Renal cortical epithelial cell (primary cell): Measurements from ENCODE around the gene SOBP. TPM values are rescaled to one million over a fixed set of nuclear protein-coding genes. Genes with fewer than 3 reads are reported as not detected.

Experiments used
- DNase-seq: peaks from one replicate; pipeline ENCODE4 v3.0.0-alpha.2; 2011; ENCODE audit warnings: low read depth
- total RNA-seq: library from RNA; depleted of rRNA; stranded (reverse); fragments of >200 nt; gene quantifications from 2 replicates; pipeline ENCODE4 v1.2.3, GENCODE V29; 2014

SOBP gene
- total RNA-seq, 1 donor from 2014 or later, result 0.70 TPM

- no peak for DNase-seq
These were observed 200.2 kb downstream of the SOBP start for GRCh38 chr6:107689951-107690642.

DNA sequence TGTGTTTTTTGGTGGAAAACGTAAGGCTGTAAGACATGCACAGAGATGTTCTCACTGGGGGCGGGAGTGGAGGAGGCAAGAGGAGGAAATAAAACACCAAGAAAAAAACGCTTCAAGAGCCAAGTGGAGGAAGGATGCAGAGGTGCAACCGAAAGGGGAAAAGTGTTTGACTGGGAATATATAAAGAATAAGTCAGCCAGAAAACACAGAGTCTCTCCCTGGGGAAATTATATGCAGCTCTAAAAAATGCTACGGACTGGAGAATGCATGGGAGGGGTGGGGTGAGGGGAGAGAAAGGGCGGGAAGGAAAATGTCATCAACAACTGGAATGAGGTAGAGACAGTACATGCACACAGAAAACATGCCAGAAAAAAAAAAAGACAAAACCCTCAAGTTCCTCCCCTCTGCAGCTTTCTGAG lies 200.7 kb downstream of the SOBP start:
- no peak for DNase-seq

GRCh38 chr6:107691062-107691751 lies 201.3 kb downstream of the SOBP start:
- peak; percentile 24 for DNase-seq

DNA sequence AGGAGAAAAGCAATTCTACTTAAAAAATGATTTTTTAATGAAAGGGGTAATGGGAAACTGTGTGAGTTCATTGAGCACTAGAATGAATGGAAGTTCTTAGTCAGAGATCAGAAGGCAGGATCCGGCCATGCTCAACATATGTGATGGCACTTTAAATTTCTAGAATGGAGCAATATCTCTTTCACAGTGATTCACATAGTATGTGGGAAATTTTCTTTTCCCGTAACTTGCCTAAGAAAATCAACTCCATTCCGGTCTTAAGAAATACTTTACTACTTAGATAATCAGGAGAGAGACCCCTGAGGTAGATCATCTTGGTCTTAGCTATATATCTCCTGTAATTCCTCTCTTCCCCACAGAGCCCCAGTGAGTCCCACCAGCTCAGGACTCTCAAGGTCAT lies 202.4 kb downstream of the SOBP start:
- peak; percentile 6 for DNase-seq

- DNase-seq, result no peak
These were observed 205.3 kb downstream of the SOBP start for GRCh38 chr6:107695061-107695720.

- no peak for DNase-seq
These were observed 207.8 kb downstream of the SOBP start for GRCh38 chr6:107697682-107698081.

DNA sequence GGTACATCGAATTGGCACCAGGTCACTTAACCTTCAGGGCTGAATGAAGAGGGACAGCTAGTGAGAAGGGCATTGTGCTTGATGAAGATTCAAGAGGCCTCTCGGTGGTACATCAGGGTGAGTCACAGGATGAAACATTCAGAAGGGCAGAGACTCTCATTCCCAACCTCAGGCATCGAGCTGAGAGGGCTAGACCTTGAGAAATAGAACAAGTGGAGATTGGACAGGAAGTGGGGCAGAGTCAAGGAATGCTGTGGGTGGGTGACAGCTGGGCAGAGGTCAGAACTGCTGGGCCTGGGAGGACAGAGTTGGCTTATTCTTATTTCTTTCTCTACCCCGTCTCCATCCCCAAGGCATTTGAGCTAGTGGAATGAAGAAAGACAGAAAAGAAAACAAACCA lies 208.2 kb downstream of the SOBP start:
- DNase-seq, result peak; percentile 79

GRCh38 chr6:107699254-107699653 lies 209.3 kb downstream of the SOBP start:
- no peak for DNase-seq

GRCh38 chr6:107699697-107700325 lies 209.9 kb downstream of the SOBP start:
- DNase-seq, result no peak

- no peak for DNase-seq
These were observed 213.7 kb downstream of the SOBP start for GRCh38 chr6:107703606-107704005.

DNA sequence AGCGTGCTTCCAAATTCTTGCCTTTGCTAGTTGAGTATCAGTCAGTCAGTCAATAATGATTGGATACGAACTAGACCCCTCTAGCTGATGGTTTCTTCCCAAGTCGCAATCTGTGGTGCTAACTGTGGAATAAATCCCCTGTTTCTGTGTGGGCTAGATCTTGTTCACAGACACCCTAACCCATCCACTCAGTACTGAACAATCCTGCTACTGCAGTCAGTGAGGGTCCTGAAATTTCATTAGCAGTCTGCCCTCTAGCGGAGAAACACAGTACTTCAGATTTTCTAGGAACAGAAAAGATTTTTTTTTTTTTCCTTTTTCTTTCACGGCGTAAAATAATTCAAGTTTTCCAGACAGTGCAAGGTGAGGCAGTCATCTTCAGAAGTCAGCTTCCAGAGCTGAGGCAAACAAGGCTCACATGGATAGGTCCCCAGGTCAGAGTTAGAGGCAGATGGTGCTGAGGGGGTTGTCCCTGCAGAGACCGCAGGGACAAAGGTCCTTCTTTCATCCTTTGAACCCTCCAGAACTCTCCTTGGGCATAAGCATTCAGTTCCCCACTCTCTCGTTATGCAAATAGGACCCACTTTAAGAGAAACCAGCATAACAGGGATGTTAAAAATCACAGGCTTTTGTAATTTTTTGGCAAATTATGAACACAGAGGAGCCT lies 214.6 kb downstream of the SOBP start:
- peak; percentile 44 for DNase-seq

DNA sequence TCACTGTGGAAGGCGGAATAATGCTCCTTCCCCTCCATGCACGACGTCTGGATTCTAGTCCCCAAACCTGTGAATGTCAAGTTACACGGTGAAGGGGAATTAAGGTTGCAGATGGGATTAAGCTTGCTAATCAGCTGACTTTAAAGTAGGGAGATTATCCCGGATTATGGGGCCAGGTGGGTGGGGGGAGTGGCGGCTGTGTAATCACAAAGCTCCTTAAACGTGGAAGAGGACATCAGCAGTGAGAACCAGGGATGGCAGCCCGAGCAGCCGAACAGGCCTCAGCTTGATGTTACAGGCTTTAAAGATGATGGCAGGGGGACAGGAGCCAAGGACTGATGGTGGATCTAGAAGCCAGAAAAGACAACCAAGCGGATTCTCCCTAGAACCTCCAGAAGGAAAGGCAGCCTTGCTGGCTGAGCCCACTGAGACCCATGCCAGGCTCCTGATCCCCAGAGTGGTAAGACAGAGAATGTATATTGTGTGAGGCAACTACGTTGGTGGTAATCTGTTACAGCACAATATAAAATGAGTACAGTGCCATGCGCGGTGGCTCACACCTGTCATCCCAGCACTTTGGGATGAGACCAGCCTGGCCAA lies 216.7 kb downstream of the SOBP start:
- no peak for DNase-seq

- no peak for DNase-seq
These were observed 217.7 kb downstream of the SOBP start for GRCh38 chr6:107707346-107708275.

DNA sequence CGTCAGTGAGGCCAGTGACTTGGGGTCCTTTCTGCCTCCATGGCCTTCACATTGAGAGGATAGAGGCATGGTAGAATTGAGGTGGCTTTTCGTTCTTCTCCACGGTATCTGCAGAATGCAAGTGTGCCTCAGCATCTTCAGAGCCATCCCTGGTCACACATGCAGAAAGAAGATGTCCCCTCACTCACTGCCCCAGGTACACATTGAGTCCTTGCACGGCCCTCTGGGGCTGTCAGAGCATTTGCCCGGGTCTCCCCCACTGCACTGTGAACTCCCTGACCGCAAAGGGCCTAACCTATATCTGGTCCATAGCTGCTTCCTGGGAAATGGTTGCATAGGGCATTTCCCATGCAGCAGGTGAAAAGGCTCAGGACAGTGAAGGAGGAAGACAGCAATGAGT lies 218.5 kb downstream of the SOBP start:
- DNase-seq, result no peak

DNA sequence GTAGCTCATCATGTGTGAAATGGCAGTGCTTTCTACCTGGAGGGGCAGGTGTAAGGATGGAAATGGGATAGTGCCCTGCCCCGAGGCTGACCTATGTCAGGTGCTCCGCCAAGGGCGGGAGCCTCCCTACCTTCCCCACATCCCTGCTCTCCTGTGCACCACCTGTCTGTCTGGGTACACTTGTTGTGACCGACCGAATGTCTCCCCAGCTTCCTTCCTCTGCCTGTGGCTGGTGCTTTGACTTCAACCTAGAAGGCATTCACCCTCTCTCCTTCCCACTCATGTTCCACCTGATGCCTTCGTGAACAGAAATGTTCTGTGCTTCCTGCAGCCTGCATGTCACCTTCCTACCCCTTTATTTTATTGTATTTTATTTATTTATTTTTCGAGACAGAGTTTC lies 219.4 kb downstream of the SOBP start:
- DNase-seq, result no peak

Other genes starting within 250 kb of the SOBP start
- gene PDSS2, start 30.6 kb upstream of the SOBP start, total RNA-seq, result 8.9 and 12.2 TPM in 2 replicates